RWPE1 (cell line): ENCODE data around the gene TNS3.

Experiments used
- CTCF ChIA-PET: fragments of 350-600 bp; sonication (Branson Sonifier 250); formaldehyde crosslinking; extraction: SDS; loops from one replicate; lab custom pipeline; 2021; lab: Yijun Ruan, JAX
- POLR2A ChIA-PET: fragments of 400-600 bp; formaldehyde crosslinking; extraction: SDS; loops from one replicate; lab custom pipeline; 2020; ENCODE audit warnings: antibody characterized with exemption; ENCODE audit not compliant: low non-redundant PET; lab: Yijun Ruan, JAX
- DNase-seq: peaks from one replicate; pipeline ENCODE4 v3.0.0; 2012; ENCODE audit warnings: low spot score
- H3K27ac ChIP-seq: fragments of 450-650 bp; 2 replicates; pipeline ENCODE4 v1.5.1; 2017
- CTCF ChIP-seq: fragments of 450-650 bp; conservative IDR thresholded peaks from 2 replicates; pipeline ENCODE4 v1.5.1; 2017; ENCODE audit warnings: low read depth, mild to moderate bottlenecking

Gene TNS3

DNA sequence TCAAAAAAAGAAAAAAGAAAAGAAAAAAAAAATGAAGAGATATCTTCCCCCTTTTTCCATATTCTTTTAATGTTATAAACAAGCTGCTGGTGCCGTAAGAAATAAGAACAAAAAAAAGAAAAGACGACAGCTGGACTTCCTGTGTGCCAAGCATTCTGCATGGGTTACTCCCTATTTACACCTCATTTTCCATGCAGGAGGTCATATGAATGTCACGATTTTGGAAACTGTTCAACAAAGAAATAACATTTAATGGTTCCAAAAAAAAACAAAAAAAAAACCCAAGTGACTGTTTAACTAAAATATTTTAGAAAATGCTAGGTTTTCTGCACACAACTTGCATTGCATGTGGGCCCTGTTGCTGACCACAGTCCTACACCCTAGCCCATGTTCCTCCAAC lies 159.3 kb downstream of the TNS3 start:
- DNase-seq = no peak
- ChIA-PET POLR2A (no interaction called here), CTCF (interaction anchor here (0.9 kb wide), 1 partner anchor 13 kb away, joined by 3 read pairs; no protein-coding TSS in a partner anchor)
- TF ChIP-seq CTCF = no peak
- H3K27ac ChIP-seq = no peak overlapping the region

- ChIA-PET CTCF (interaction anchor here (0.7 kb wide), 1 partner anchor 96 kb away, joined by 5 read pairs; no protein-coding TSS in a partner anchor), POLR2A (no interaction called here)
Measured at GRCh38 chr7:47421456-47421855, 160.5 kb downstream of the TNS3 start.

DNA sequence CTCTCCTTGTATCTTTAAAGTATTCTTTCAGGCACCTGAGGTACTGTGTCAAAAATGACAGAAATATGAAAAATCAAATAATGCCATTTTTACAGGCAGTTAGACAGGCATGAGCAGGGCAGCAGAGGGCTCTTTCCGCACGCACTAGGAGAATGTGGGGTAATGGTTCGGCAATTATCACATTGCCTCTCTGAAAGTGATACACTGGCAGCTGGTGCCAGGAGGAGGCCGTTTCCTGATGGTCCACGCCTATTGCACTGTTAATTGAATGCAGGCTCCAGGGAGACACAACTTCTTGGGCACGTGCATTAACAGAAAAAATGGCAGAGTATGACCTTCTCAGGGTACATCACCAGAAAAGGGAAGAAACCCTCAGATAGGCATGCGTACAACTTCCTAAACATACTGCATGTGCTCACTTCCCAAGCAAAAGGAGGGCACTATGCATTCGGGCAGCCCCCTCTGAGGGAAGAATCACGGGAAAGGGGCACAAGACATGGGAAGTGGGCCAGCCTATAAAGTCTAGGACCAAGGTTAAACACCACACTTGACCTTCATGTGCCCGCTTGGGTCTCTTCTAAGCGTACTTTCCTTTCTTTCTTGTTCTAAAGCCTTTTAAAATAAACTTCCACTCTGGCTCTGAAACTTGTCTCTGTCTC lies 161.7 kb downstream of the TNS3 start:
- DNase-seq = no peak
- ChIA-PET CTCF (no interaction called here), POLR2A (no interaction called here)
- TF ChIP-seq CTCF = no peak
- no peak overlapping the region for H3K27ac ChIP-seq

More at GRCh38 chr7:47421456-47421855, 160.5 kb downstream of the TNS3 start:
- no peak overlapping the region for H3K27ac ChIP-seq
- no peak for TF ChIP-seq CTCF
- no peak for DNase-seq

GRCh38 chr7:47419471-47419870 lies 162.4 kb downstream of the TNS3 start:
- H3K27ac ChIP-seq = no peak overlapping the region
- ChIA-PET POLR2A (no interaction called here), CTCF (interaction anchor here (1.4 kb wide), 1 partner anchor 153 kb away, joined by 4 read pairs; no protein-coding TSS in a partner anchor)
- no peak for DNase-seq
- no peak for TF ChIP-seq CTCF

GRCh38 chr7:47418601-47419309 lies 163.2 kb downstream of the TNS3 start:
- ChIA-PET POLR2A (interaction anchor here (0.6 kb wide), 1 partner anchor 103 kb away, joined by 4 read pairs; no protein-coding TSS in a partner anchor), CTCF (interaction anchor here (1.0 to 1.4 kb wide), 2 partner anchors 152 to 400 kb away, joined by 3 to 4 read pairs; no protein-coding TSS in a partner anchor)
- DNase-seq = no peak
- no peak overlapping the region for H3K27ac ChIP-seq
- no peak for TF ChIP-seq CTCF

GRCh38 chr7:47416492-47417480 lies 165.1 kb downstream of the TNS3 start:
- ChIA-PET CTCF (no interaction called here), POLR2A (no interaction called here)
- TF ChIP-seq CTCF = no peak
- no peak for DNase-seq
- H3K27ac ChIP-seq = no peak overlapping the region
